ACC112 (cell line): Measurements from ENCODE around the gene CSNK1D.

ENCODE experiments used
- H2AFZ ChIP-seq: fragments of 200-600 bp; sonication (generic); one replicate; pipeline ENCODE4 v1.6.0; 2017; ENCODE audit warnings: antibody characterized with exemption, low read length; ENCODE audit not compliant: unreplicated experiment
- H3K27ac ChIP-seq: fragments of 200-600 bp; sonication (generic); 2 replicates; pipeline ENCODE4 v1.5.1; 2014; ENCODE audit warnings: low read depth, mild to moderate bottlenecking, antibody characterized with exemption, low read length, moderate library complexity
- H3K27me3 ChIP-seq: fragments of 200-600 bp; sonication (generic); 2 replicates; pipeline ENCODE4 v1.6.1; 2014; ENCODE audit warnings: mild to moderate bottlenecking, antibody characterized with exemption, low read length, moderate library complexity, mixed read lengths; ENCODE audit not compliant: insufficient read depth
- H3K36me3 ChIP-seq: fragments of 200-600 bp; sonication (generic); 2 replicates; pipeline ENCODE4 v1.6.1; 2016; ENCODE audit warnings: mild to moderate bottlenecking, antibody characterized with exemption, low read length, moderate library complexity, mixed read lengths; ENCODE audit not compliant: insufficient read depth
- H3K4me1 ChIP-seq: fragments of 200-600 bp; sonication (generic); one replicate; pipeline ENCODE4 v1.6.1; 2016; ENCODE audit warnings: low read length, mixed read lengths; ENCODE audit not compliant: insufficient read depth, unreplicated experiment, control insufficient read depth
- H3K4me3 ChIP-seq: fragments of 200-600 bp; sonication (generic); 2 replicates; pipeline ENCODE4 v1.5.1; 2014; ENCODE audit warnings: mild to moderate bottlenecking, low read depth, low read length
- H3K79me2 ChIP-seq: fragments of 200-600 bp; sonication (generic); one replicate; pipeline ENCODE4 v1.6.0; 2016; ENCODE audit warnings: low read length; ENCODE audit not compliant: control insufficient read depth, unreplicated experiment, insufficient read depth

CSNK1D gene

GRCh38 chr17:82317394-82318168 is 44.1 kb upstream of the CSNK1D start, which contains the start of gene CD7:
Gene CD7, minus strand, starts transcription at chr17:82317608. Its CDS starts 113 bp downstream, at chr17:82317495.
- H3K4me1 ChIP-seq = peaks cover 7% of the 10 kb centered on the region
- H3K27ac ChIP-seq = no peak within 1 kb of the TSS
- no peak within 1 kb of the TSS for H2AFZ ChIP-seq
- H3K27me3 ChIP-seq = peaks cover 17% of the 10 kb centered on the region; the same call in 1 of the 2 replicates
- H3K4me3 ChIP-seq = no peak within 1 kb of the TSS
- no peaks in the 10 kb centered on the region for H3K36me3 ChIP-seq
- no peaks in the 10 kb centered on the region for H3K79me2 ChIP-seq

DNA sequence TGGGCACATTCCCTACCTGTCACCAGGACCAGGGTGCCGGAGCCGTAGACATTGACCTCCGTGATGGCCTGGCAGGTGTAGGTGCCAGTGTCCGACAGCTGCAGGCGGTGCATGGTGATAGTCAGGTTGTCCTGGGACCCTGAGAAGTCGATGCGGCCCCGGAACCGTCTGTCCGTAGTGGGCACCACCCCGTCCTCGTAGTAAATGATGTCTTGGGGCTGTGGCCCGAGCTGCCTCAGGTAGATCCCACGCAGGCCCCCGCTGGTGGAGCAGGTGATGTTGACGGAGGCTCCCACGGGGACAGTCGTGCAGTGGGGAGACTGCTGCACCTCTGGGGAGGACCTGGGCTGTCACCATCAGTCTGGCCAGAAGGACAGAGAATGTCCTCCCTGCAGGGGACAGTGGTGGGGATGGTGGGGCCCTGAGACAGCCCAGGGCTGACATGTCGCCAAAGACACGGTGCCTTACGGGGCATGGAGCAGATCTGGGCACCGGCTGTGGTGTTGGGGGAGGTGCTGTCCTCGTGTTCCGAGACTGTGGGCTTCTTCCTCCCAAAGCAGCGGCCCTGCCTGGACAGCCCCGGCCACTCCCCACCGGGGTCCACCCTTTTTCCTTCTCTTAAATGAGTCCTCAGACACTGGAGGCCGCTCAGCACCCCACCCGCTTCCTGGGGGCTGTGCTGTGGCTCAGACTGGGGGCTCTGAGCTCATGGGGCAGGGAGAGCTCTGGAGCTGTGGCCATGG is 43.3 kb upstream of the CSNK1D start:
- Histone ChIP-seq H3K4me3 (no peak overlapping the region), H3K27me3 (peaks cover 17% of the 10 kb centered on the region; the same call in 1 of the 2 replicates), H3K4me1 (peaks cover 7% of the 10 kb centered on the region), H3K36me3 (no peaks in the 10 kb centered on the region), H3K27ac (no peak overlapping the region), H2AFZ (no peak overlapping the region), H3K79me2 (no peaks in the 10 kb centered on the region)

DNA sequence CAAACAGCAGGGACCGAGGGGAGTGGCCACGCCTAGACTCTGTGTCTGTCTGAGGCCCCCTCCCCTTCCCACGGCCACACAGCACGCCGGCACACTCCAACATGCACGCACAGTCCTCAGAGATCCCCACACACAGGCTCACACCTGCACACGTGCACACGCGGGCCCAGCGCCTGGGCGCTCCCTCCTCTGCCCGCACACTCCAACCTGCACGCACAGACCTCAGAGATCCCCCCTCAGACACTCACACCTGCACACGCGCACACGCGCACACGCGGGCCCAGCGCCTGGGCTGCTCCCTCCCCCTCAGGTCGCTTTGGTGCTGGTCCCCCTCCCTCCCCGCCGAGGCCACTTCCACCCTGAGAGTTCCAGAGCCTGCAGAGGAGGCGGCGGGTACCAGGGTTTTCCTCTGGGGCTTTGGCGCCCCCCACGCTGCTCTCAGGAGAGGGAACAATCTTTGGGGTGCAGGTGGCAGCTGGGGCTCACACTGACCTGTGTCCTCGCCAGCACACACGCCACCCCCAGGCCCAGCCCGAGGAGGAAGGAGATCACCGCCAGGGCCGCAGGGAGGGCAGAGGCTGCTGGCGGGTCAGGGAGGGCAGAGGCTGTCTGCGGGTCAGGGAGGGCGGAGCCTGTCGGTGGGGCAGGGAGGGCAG is 42.3 kb upstream of the CSNK1D start:
- Histone ChIP-seq H3K36me3 (no peaks in the 10 kb centered on the region), H3K27ac (no peak overlapping the region), H3K4me1 (peaks cover 7% of the 10 kb centered on the region), H2AFZ (no peak overlapping the region), H3K27me3 (peaks cover 17% of the 10 kb centered on the region; the same call in 1 of the 2 replicates), H3K79me2 (no peaks in the 10 kb centered on the region), H3K4me3 (no peak overlapping the region)

GRCh38 chr17:82314727-82315605 is 41.5 kb upstream of the CSNK1D start:
- Histone ChIP-seq H3K79me2 (no peaks in the 10 kb centered on the region), H3K27ac (no peak overlapping the region), H3K27me3 (peaks cover 17% of the 10 kb centered on the region; the same call in 1 of the 2 replicates), H3K4me3 (no peak overlapping the region), H3K4me1 (peaks cover 7% of the 10 kb centered on the region), H3K36me3 (no peaks in the 10 kb centered on the region), H2AFZ (no peak overlapping the region)

DNA sequence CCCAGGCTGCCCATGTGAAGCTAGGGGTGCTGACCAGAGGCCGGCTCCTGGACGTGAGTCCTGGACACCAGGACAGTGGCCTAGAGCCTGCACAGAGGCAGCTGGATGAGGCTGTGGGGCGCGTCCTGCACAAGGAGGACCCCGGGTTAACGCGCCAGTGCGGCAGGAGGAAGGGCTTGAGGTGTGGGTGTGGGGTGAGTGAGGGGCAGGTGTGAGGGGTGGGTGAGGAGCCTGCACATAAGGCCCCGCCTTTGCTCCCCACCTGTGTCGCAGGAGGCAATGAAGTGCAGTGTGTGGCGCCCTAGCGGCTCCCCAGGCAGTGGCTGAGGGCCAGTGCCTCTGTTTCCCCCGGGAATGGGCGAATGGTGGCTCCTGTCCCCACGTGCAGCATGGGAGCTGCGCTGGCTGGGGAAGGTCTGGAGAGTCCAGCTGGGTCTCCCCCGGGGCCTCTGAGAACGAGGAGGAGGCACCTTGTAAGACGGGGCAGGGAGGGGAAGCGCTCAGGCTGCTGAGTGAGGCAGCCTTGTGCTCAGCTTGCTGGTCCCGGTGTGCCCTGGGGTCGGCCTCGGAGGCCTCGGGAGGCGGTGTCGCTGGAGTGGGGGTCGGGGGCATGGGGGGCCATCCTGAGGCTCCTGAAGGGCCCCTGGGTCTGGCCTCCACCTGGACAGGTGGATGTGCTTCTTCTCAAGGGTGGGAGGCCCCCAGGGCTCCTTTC is 40.7 kb upstream of the CSNK1D start:
- no peak overlapping the region for H3K4me3 ChIP-seq
- H3K27me3 ChIP-seq = peaks cover 17% of the 10 kb centered on the region; the same call in 1 of the 2 replicates
- no peak overlapping the region for H3K27ac ChIP-seq
- peaks cover 7% of the 10 kb centered on the region for H3K4me1 ChIP-seq
- no peaks in the 10 kb centered on the region for H3K79me2 ChIP-seq
- no peak overlapping the region for H2AFZ ChIP-seq
- H3K36me3 ChIP-seq = no peaks in the 10 kb centered on the region

GRCh38 chr17:82313195-82314011 is 39.9 kb upstream of the CSNK1D start:
- Histone ChIP-seq H2AFZ (no peak overlapping the region), H3K27me3 (peaks cover 17% of the 10 kb centered on the region; the same call in 1 of the 2 replicates), H3K79me2 (no peaks in the 10 kb centered on the region), H3K27ac (no peak overlapping the region), H3K4me3 (no peak overlapping the region), H3K4me1 (peaks cover 7% of the 10 kb centered on the region), H3K36me3 (no peaks in the 10 kb centered on the region)

- H3K4me3 ChIP-seq = no peak overlapping the region
- H3K4me1 ChIP-seq = peaks cover 7% of the 10 kb centered on the region
- no peaks in the 10 kb centered on the region for H3K36me3 ChIP-seq
- no peaks in the 10 kb centered on the region for H3K79me2 ChIP-seq
- H3K27me3 ChIP-seq = peaks cover 17% of the 10 kb centered on the region; the same call in 1 of the 2 replicates
- no peak overlapping the region for H3K27ac ChIP-seq
- H2AFZ ChIP-seq = no peak overlapping the region
These were observed 38.5 kb upstream of the CSNK1D start for GRCh38 chr17:82311971-82312370.

- Histone ChIP-seq H3K27me3 (peaks cover 15% of the 10 kb centered on the region; the same call in 1 of the 2 replicates), H3K4me1 (peaks cover 4% of the 10 kb centered on the region), H3K27ac (no peak overlapping the region), H3K36me3 (no peaks in the 10 kb centered on the region), H3K4me3 (no peak overlapping the region), H3K79me2 (no peaks in the 10 kb centered on the region), H2AFZ (no peak overlapping the region)
These were observed 37.4 kb upstream of the CSNK1D start for GRCh38 chr17:82310877-82311276.
